ENCODE data around the gene PYCR2.
"Not testable (repeated sequence)": the region's sequence is repeated elsewhere in the genome, so short reads cannot be mapped to it uniquely, and the experiment has no call there.

Gene PYCR2

DNA sequence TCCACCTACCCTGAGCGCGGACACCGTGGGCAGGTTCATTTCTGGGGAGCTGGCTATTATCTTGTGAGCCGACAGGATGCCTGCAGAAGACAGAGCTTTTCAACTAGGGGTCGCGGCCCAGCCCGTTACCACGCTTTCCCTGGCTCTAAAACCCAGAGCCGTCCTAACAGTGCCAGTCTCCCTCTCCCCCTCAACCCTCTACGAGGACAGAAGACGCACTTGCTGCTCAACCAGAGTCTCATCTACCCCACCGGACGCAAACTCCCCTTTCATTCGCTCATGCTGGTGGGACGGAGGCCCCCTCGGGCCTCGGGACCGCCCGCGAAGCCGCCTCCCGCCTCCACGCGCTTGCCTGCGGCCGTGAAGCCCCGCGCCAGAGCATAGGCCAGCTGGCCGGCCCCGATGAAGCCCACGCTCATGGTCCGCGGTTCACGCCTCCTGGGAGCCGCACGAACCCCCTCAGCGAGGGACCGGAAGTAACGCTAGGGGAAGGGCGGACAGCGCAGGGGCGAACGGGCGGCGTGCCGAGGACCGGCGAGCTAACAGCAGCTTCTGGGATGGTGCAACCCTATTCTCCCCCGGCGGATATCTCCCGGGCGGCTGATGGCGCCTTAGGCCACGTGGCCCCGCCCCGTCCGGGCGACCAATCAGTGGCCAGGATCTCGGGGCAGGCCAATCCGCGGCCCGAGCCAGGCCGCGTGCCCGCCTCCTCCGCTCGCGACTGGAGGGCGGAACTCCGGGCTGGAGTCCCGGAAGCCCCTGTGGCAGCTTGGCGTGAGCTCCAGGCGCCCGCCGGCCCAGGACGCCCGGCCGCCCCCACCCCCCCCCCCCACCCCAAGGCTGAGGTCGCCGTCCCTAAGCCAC is at the start of gene PYCR2:
TSS of gene PYCR2 (minus strand) at position 559 of the 864 bp plus-strand sequence. CDS start at position 419, 140 bp downstream.
- DNase-seq (ENCODE audit: low read depth): peak; percentile 99
- H3K4me3 ChIP-seq (ENCODE audit: low read depth, low read length): peak within 1 kb of the TSS; percentile 84
- TF ChIP-seq MYC (IDR thresholded peaks at IDR 0.05; ENCODE audit: low read depth, low read length) (peak; percentile 92), MAX (IDR thresholded peaks at IDR 0.05; ENCODE audit: low read depth, low read length) (peak; percentile 97), CTCF (IDR thresholded peaks at IDR 0.05; ENCODE audit: low read depth, low read length) (no peak), POLR2A (IDR thresholded peaks at IDR 0.05; ENCODE audit: extremely low read depth, insufficient read length) (peak; percentile 83)

DNA sequence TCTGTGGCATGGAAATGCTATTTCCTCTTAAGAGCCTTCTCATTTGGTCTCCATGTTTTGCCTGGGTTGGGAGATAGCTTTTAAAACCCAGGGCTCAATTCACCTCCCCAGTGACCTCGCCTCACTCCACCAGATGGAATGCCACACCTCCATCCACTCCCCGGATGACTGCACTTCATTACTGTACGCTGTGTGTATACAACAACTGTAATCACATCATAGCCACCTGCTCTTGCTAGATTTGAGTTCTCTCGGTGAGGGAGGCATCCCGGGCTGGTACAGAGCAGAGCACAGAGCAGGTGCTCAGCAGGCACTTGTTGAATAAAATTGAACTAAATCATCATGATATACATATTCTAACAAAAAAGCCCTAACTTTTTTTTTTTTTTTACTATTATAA is 49.1 kb upstream of the PYCR2 start:
- no peak overlapping the region for H3K4me3 ChIP-seq (ENCODE audit: low read depth, low read length)
- TF ChIP-seq MAX (IDR thresholded peaks at IDR 0.05; ENCODE audit: low read depth, low read length): no peak
- TF ChIP-seq CTCF (IDR thresholded peaks at IDR 0.05; ENCODE audit: low read depth, low read length): no peak
- no peak for TF ChIP-seq MYC (IDR thresholded peaks at IDR 0.05; ENCODE audit: low read depth, low read length)
- no peak for TF ChIP-seq POLR2A (IDR thresholded peaks at IDR 0.05; ENCODE audit: extremely low read depth, insufficient read length)
- DNase-seq (ENCODE audit: low read depth): no peak

- DNase-seq (ENCODE audit: low read depth): no peak
- no peak for TF ChIP-seq POLR2A (IDR thresholded peaks at IDR 0.05; ENCODE audit: extremely low read depth, insufficient read length)
- no peak for TF ChIP-seq MAX (IDR thresholded peaks at IDR 0.05; ENCODE audit: low read depth, low read length)
- TF ChIP-seq MYC (IDR thresholded peaks at IDR 0.05; ENCODE audit: low read depth, low read length): no peak
- TF ChIP-seq CTCF (IDR thresholded peaks at IDR 0.05; ENCODE audit: low read depth, low read length): no peak
- no peak overlapping the region for H3K4me3 ChIP-seq (ENCODE audit: low read depth, low read length)
Observed at GRCh38 chr1:225972344-225973152, 48.5 kb upstream of the PYCR2 start.

- not testable (repeated sequence) for H3K4me3 ChIP-seq (ENCODE audit: low read depth, low read length); DNase-seq (ENCODE audit: low read depth)
Observed at GRCh38 chr1:225970592-225971157, 46.6 kb upstream of the PYCR2 start.

DNA sequence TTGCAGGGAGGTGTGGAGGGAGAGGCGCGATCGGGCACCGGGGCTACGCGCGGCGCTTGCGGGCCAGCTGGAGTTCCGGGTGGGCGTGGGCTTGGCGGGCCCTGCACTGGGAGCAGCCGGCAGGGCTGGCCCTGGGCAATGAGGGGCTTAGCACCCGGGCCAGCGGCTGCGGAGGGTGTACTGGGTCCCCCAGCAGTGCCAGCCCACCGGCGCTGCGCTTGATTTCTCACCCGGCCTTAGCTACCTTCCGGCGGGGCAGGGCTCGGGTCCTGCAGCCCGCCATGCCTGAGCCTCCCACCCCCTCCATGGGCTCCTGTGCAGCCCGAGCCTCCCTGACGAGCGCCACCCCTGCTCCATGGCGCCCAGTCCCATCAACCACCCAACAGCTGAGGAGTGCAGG is 45.7 kb upstream of the PYCR2 start:
- H3K4me3 ChIP-seq (ENCODE audit: low read depth, low read length); DNase-seq (ENCODE audit: low read depth): not testable (repeated sequence)

DNA sequence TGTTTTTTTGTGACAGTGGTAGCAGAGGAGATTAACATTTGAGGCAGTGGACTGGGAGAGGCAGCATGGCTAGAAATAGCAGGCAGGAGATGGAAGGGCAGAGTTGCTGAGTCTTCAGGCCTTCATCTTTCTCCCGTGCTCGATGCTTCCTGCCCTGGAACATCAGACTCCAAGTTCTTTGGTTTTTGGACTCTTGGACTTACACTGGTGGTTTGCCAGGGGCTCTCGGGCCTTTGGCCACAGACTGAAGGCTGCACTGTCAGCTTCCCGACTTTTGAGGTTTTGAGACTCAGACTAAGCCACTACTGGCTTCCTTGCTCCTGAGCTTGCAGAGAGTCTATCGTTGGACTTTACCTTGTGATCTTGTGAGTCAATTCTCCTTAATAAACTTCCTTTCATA is 41.2 kb upstream of the PYCR2 start:
- no peak for TF ChIP-seq CTCF (IDR thresholded peaks at IDR 0.05; ENCODE audit: low read depth, low read length)
- no peak for TF ChIP-seq MYC (IDR thresholded peaks at IDR 0.05; ENCODE audit: low read depth, low read length)
- no peak for TF ChIP-seq POLR2A (IDR thresholded peaks at IDR 0.05; ENCODE audit: extremely low read depth, insufficient read length)
- no peak for TF ChIP-seq MAX (IDR thresholded peaks at IDR 0.05; ENCODE audit: low read depth, low read length)
- no peak overlapping the region for H3K4me3 ChIP-seq (ENCODE audit: low read depth, low read length)
- no peak for DNase-seq (ENCODE audit: low read depth)

Measured in NB4 (cell line).